OCI-LY3 (cell line): ENCODE results near the gene PCED1B.

Source experiments
- H2AFZ ChIP-seq: fragments of 200-600, 300-600 bp; shearing (Covaris generic); 2 replicates; pipeline ENCODE4 v1.6.0; 2014; ENCODE audit warnings: antibody characterized with exemption, low read depth, low read length
- H3K27ac ChIP-seq: fragments of 200-600, 300-600 bp; sonication (generic); 2 replicates; pipeline ENCODE4 v1.5.1; 2014; ENCODE audit warnings: mild to moderate bottlenecking, low read length, moderate library complexity, mixed read lengths
- H3K27me3 ChIP-seq: fragments of 200-600, 300-600 bp; sonication (generic); 2 replicates; pipeline ENCODE4 v1.6.1; 2014; ENCODE audit warnings: low read depth, low read length, mixed read lengths
- H3K36me3 ChIP-seq: fragments of 200-600, 300-600 bp; sonication (generic); replicated peaks from 2 replicates; pipeline ENCODE3; 2014; ENCODE audit warnings: low read depth, low read length, mixed read lengths
- H3K4me1 ChIP-seq: fragments of 300-600, 200-600 bp; sonication (generic); 2 replicates; pipeline ENCODE4 v1.6.1; 2014; ENCODE audit warnings: low read length, mixed read lengths
- H3K4me2 ChIP-seq: fragments of 200-600, 300-600 bp; sonication (generic); 2 replicates; pipeline ENCODE4 v1.6.1; 2014; ENCODE audit warnings: low read length, mixed read lengths
- H3K4me3 ChIP-seq: fragments of 300-600, 200-600 bp; sonication (generic); 2 replicates; pipeline ENCODE4 v1.5.1; 2014; ENCODE audit warnings: antibody characterized with exemption, mild to moderate bottlenecking, low read length, moderate library complexity
- H3K79me2 ChIP-seq: fragments of 300-600, 200-600 bp; shearing (Covaris generic); 2 replicates; pipeline ENCODE4 v1.6.1; 2014; ENCODE audit warnings: mild to moderate bottlenecking, low read length, mixed read lengths
- H3K9ac ChIP-seq: fragments of 300-600, 200-600 bp; shearing (Covaris generic); 2 replicates; pipeline ENCODE4 v1.6.0; 2014; ENCODE audit warnings: mild to moderate bottlenecking, low read length, moderate library complexity
- H3K9me3 ChIP-seq: fragments of 200-600, 300-600 bp; shearing (Covaris generic); 2 replicates; pipeline ENCODE4 v1.6.1; 2014; ENCODE audit warnings: low read length, mixed read lengths; ENCODE audit not compliant: insufficient read depth
- H4K20me1 ChIP-seq: fragments of 200-600, 300-600 bp; sonication (generic); 2 replicates; pipeline ENCODE4 v1.6.1; 2016; ENCODE audit warnings: low read length, mixed read lengths; ENCODE audit not compliant: insufficient read depth
- EZH2phosphoT487 ChIP-seq: fragments of 200-600 bp; shearing (Covaris generic); IDR thresholded peaks from 2 replicates; pipeline ENCODE4 v1.6.1; 2018; ENCODE audit warnings: antibody characterized with exemption, mixed run types, low read depth
- TF ChIP-seq, protein P1 (sequence below): fragments of 200-600, 300-600 bp; sonication (generic); IDR thresholded peaks from 2 replicates; pipeline ENCODE4 v1.5.1; 2014; ENCODE audit warnings: antibody characterized with exemption, low read length, low read depth

The PCED1B gene

DNA sequence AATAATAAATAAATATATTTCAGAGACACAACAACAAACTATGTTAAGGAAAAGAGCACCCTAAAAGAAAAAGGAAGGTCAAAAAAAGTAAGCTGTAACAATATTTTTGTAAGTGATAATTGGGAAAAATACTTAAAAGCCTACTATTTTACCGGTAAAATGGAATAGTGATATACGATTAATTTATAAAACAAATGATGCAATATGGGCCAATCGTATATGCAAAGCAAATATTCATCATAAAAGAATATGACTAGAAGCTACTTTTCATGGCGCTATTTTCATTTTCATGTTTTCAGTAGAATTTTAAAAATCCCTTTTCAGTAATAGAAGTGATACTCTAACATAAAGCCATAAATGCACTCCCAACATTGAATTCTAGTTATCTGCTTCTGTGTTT is 131.4 kb downstream of the PCED1B start:
- Histone ChIP-seq H3K36me3 (peaks cover 10% of the 10 kb centered on the region), H3K27me3 (no peaks in the 10 kb centered on the region), H3K9ac (no peak overlapping the region), H3K79me2 (peaks cover 8% of the 10 kb centered on the region), H3K4me1 (peaks cover 67% of the 10 kb centered on the region), H3K9me3 (no peaks in the 10 kb centered on the region), H3K4me2 (no peak overlapping the region), H3K4me3 (no peak overlapping the region), H4K20me1 (no peaks in the 10 kb centered on the region), H3K27ac (no peak overlapping the region), H2AFZ (no peak overlapping the region)
- TF ChIP-seq EZH2phosphoT487: no peak
- TF ChIP-seq, protein P1, sequence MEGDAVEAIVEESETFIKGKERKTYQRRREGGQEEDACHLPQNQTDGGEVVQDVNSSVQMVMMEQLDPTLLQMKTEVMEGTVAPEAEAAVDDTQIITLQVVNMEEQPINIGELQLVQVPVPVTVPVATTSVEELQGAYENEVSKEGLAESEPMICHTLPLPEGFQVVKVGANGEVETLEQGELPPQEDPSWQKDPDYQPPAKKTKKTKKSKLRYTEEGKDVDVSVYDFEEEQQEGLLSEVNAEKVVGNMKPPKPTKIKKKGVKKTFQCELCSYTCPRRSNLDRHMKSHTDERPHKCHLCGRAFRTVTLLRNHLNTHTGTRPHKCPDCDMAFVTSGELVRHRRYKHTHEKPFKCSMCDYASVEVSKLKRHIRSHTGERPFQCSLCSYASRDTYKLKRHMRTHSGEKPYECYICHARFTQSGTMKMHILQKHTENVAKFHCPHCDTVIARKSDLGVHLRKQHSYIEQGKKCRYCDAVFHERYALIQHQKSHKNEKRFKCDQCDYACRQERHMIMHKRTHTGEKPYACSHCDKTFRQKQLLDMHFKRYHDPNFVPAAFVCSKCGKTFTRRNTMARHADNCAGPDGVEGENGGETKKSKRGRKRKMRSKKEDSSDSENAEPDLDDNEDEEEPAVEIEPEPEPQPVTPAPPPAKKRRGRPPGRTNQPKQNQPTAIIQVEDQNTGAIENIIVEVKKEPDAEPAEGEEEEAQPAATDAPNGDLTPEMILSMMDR: no peak

DNA sequence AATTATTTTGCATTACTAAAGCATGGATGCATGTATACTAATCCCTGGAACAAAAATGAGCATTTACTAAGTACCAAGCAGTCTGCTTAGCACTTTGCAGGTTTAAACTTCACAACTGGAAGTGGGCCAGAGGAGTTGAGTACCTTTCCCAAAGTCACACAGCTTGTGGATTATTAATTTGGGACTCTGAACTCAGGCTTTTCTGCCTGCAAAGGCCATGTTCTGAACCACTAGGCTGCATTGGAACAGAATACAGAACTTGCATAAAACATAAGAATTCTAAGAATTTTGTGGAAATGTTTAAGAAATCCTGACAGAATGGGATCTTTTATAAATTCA is 133.2 kb downstream of the PCED1B start:
- Histone ChIP-seq H3K9me3 (no peaks in the 10 kb centered on the region), H3K9ac (no peak overlapping the region), H3K27ac (no peak overlapping the region), H3K4me2 (no peak overlapping the region), H3K27me3 (no peaks in the 10 kb centered on the region), H2AFZ (no peak overlapping the region), H4K20me1 (no peaks in the 10 kb centered on the region), H3K79me2 (peaks cover 8% of the 10 kb centered on the region), H3K4me1 (peaks cover 65% of the 10 kb centered on the region), H3K36me3 (peaks cover 8% of the 10 kb centered on the region), H3K4me3 (no peak overlapping the region)
- no peak for TF ChIP-seq EZH2phosphoT487
- TF ChIP-seq, protein P1: no peak

DNA sequence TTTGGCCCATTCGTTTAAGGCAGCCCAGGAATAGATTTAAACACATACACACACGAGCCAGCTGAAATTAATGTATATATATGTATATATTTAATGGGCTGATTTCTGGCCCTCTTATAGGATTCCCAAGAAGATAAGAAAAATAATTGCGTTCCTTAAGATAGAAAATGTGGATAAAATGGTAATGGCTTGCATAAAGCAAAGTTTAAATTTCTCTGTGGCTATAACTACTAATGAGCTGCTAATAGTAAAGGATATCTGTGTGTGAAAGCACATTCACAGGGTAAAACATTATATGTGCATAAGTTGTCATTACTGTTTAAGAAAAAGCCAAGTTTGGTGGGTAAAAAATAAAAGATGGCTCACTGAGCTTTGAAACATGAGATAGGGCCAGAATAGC is 134.0 kb downstream of the PCED1B start:
- Histone ChIP-seq H4K20me1 (no peaks in the 10 kb centered on the region), H3K4me3 (no peak overlapping the region), H3K4me1 (peaks cover 65% of the 10 kb centered on the region), H3K36me3 (peaks cover 8% of the 10 kb centered on the region), H3K9me3 (no peaks in the 10 kb centered on the region), H3K27ac (no peak overlapping the region), H3K27me3 (no peaks in the 10 kb centered on the region), H3K4me2 (no peak overlapping the region; the same call in 1 of the 2 replicates), H3K79me2 (peaks cover 13% of the 10 kb centered on the region), H3K9ac (no peak overlapping the region; the same call in 1 of the 2 replicates), H2AFZ (no peak overlapping the region)
- TF ChIP-seq, protein P1: no peak
- TF ChIP-seq EZH2phosphoT487: no peak

DNA sequence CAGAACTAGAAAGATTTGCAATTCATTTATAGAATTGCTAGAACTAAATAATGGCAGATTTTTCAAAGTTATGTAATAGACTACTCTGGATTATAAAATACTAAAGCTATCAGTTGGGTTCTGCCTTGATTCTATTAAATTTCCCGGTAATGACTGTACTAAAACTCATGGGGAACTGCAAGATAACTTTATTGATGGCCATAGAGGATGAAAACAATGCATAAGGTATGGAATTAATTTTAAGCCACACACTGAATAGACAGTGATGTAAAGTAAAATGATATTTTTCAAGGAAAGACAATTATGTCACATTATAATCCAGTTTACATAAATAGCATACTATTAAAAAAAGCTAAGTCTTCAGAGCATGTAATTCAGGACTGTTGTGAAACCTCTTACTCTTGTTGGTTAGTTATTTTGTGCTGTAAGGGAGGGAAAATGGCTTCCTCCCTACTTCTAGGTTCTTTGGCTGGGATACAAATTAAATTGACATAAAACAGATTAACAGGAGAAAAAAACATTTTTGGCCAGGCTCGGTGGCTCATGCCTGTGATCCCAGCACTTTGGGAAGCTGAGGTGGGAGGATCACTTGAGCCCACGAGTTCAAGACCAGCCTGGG is 134.7 kb downstream of the PCED1B start:
- TF ChIP-seq, protein P1: no peak
- no peak for TF ChIP-seq EZH2phosphoT487
- Histone ChIP-seq H4K20me1 (no peaks in the 10 kb centered on the region), H3K9ac (peak overlapping the region; percentile 0), H3K4me1 (peaks cover 64% of the 10 kb centered on the region), H3K27ac (peak overlapping the region; percentile 1; the same call in 1 of the 2 replicates), H3K27me3 (no peaks in the 10 kb centered on the region), H3K79me2 (peaks cover 16% of the 10 kb centered on the region), H3K4me3 (no peak overlapping the region), H3K4me2 (peak overlapping the region; percentile 6), H3K36me3 (peaks cover 1% of the 10 kb centered on the region), H3K9me3 (no peaks in the 10 kb centered on the region), H2AFZ (no peak overlapping the region)
